Activated CD4-positive, alpha-beta T cell treated with anti-CD3 and anti-CD28 coated beads, Interleukin-2, amount 50 U/mL, for 48 hours (primary cell): ENCODE measurements around the gene INPP5F.
"Not testable (repeated sequence)": the region's sequence is repeated elsewhere in the genome, so short reads cannot be mapped to it uniquely, and the experiment has no call there.

Experiments
- DNase-seq, 2 experiments: peaks; one replicate each; pipeline ENCODE4 v3.0.0-alpha.2; 2020

Gene INPP5F

GRCh38 chr10:119742947-119743648 is 17.2 kb downstream of the INPP5F start:
- no peak for DNase-seq

- DNase-seq, result no peak
Measured at GRCh38 chr10:119747940-119748339, 22.1 kb downstream of the INPP5F start.

- no peak for DNase-seq
Measured at GRCh38 chr10:119748871-119749270, 23.0 kb downstream of the INPP5F start.

GRCh38 chr10:119749455-119749854 is 23.6 kb downstream of the INPP5F start:
- no peak for DNase-seq

GRCh38 chr10:119750391-119751230 is 24.8 kb downstream of the INPP5F start:
- DNase-seq, result peak; percentile 53 to 66

- no peak for DNase-seq
Measured at GRCh38 chr10:119753309-119753708, 27.5 kb downstream of the INPP5F start.

GRCh38 chr10:119754085-119754484 is 28.2 kb downstream of the INPP5F start:
- no peak for DNase-seq

GRCh38 chr10:119754936-119755335 is 29.1 kb downstream of the INPP5F start:
- no peak for DNase-seq

GRCh38 chr10:119755446-119755845 is 29.6 kb downstream of the INPP5F start:
- no peak for DNase-seq

GRCh38 chr10:119758448-119759195 is 32.8 kb downstream of the INPP5F start:
- DNase-seq, result no peak

GRCh38 chr10:119759832-119760231 is 34.0 kb downstream of the INPP5F start:
- no peak for DNase-seq

- no peak for DNase-seq
Measured at GRCh38 chr10:119761106-119761505, 35.3 kb downstream of the INPP5F start.

- DNase-seq, result no peak
Measured at GRCh38 chr10:119762035-119762434, 36.2 kb downstream of the INPP5F start.

GRCh38 chr10:119762805-119763798 is 37.3 kb downstream of the INPP5F start:
- DNase-seq, result no peak

GRCh38 chr10:119768455-119769094 is 42.7 kb downstream of the INPP5F start:
- DNase-seq, result no peak

GRCh38 chr10:119769886-119770285 is 44.0 kb downstream of the INPP5F start:
- no peak for DNase-seq

GRCh38 chr10:119770928-119771327 is 45.1 kb downstream of the INPP5F start:
- no peak for DNase-seq

GRCh38 chr10:119772334-119772733 is 46.5 kb downstream of the INPP5F start:
- DNase-seq, result no peak

- DNase-seq, result not testable (repeated sequence)
Measured at GRCh38 chr10:119773041-119773440, 47.2 kb downstream of the INPP5F start.

- no peak for DNase-seq
Measured at GRCh38 chr10:119775529-119775928, 49.7 kb downstream of the INPP5F start.

- no peak for DNase-seq
Measured at GRCh38 chr10:119776536-119776935, 50.7 kb downstream of the INPP5F start.

- no peak for DNase-seq
Measured at GRCh38 chr10:119777686-119778085, 51.8 kb downstream of the INPP5F start.
